Neural cell (in vitro differentiated cells): ENCODE data around the gene NRAS. TPM values are rescaled to one million over a fixed set of nuclear protein-coding genes. Genes with fewer than 3 reads are reported as not detected.

ENCODE experiments used
- H2AFZ ChIP-seq: fragments of 200-600, 300-800 bp; sonication (generic), shearing (Covaris generic); 2 replicates; pipeline ENCODE4 v1.6.0; 2014; ENCODE audit warnings: low read depth, mild to moderate bottlenecking, antibody characterized with exemption, low read length, moderate library complexity
- H3F3A ChIP-seq: fragments of 200-600 bp; shearing (Covaris generic); 2 replicates; pipeline ENCODE4 v1.6.1; 2016; ENCODE audit warnings: mild to moderate bottlenecking, moderate library complexity, mixed read lengths, antibody characterized with exemption, low read length; ENCODE audit not compliant: insufficient read depth, poor library complexity, severe bottlenecking
- H3K27ac ChIP-seq: fragments of 200-600, 300-800 bp; sonication (generic), shearing (Covaris generic); 2 replicates; pipeline ENCODE4 v1.5.1; 2014; ENCODE audit warnings: mild to moderate bottlenecking, low read length, moderate library complexity
- H3K27me3 ChIP-seq: fragments of 300-800, 200-600 bp; sonication (generic), shearing (Covaris generic); 2 replicates; pipeline ENCODE4 v1.6.0; 2014; ENCODE audit warnings: mild to moderate bottlenecking, low read depth, low read length, moderate library complexity; ENCODE audit not compliant: insufficient read depth
- H3K36me3 ChIP-seq: fragments of 300-800, 200-600 bp; sonication (generic), shearing (Covaris generic); 2 replicates; pipeline ENCODE4 v1.5.1; 2014; ENCODE audit warnings: mild to moderate bottlenecking, antibody characterized with exemption, low read length, moderate library complexity; ENCODE audit not compliant: insufficient read depth
- H3K4me2 ChIP-seq: fragments of 300-800, 200-600 bp; sonication (generic), shearing (Covaris generic); 2 replicates; pipeline ENCODE4 v1.6.0; 2014; ENCODE audit warnings: mild to moderate bottlenecking, low read length
- H3K4me3 ChIP-seq: fragments of 300-800, 200-600 bp; sonication (generic), shearing (Covaris generic); 2 replicates; pipeline ENCODE4 v1.5.1; 2014; ENCODE audit warnings: mild to moderate bottlenecking, low read length, moderate library complexity
- H3K79me2 ChIP-seq: fragments of 200-600 bp; shearing (Covaris generic); replicated peaks from 2 replicates; pipeline ENCODE4 v1.6.0; 2014; ENCODE audit warnings: mild to moderate bottlenecking, low read length, moderate library complexity; ENCODE audit not compliant: insufficient read depth
- H3K9ac ChIP-seq: fragments of 300-800, 200-600 bp; sonication (generic), shearing (Covaris generic); 2 replicates; pipeline ENCODE4 v1.6.1; 2016; ENCODE audit warnings: mild to moderate bottlenecking, low read length, mixed read lengths
- H3K9me2 ChIP-seq: fragments of 200-600 bp; shearing (Covaris generic); 2 replicates; pipeline ENCODE4 v1.6.1; 2016; ENCODE audit warnings: mild to moderate bottlenecking, low read length, mixed read lengths; ENCODE audit not compliant: insufficient read depth
- H3K9me3 ChIP-seq: fragments of 200-600, 300-800 bp; sonication (generic), shearing (Covaris generic); 2 replicates; pipeline ENCODE4 v1.6.1; 2016; ENCODE audit warnings: mild to moderate bottlenecking, mixed run types, low read length, moderate library complexity, mixed read lengths
- H4K20me1 ChIP-seq: fragments of 200-600 bp; shearing (Covaris generic); 2 replicates; pipeline ENCODE4 v1.6.1; 2016; ENCODE audit warnings: mild to moderate bottlenecking, mixed run types; ENCODE audit not compliant: insufficient read depth
- CTCF ChIP-seq: fragments of 450-650 bp; IDR thresholded peaks from 2 replicates; pipeline ENCODE4 v1.5.1; 2014; ENCODE audit warnings: antibody characterized with exemption, mild to moderate bottlenecking, moderate library complexity; ENCODE audit not compliant: poor library complexity, severe bottlenecking
- EP300 ChIP-seq: fragments of 450-650 bp; conservative IDR thresholded peaks from 2 replicates; pipeline ENCODE4 v1.6.1; 2014; ENCODE audit warnings: antibody characterized with exemption, mild to moderate bottlenecking, moderate library complexity; ENCODE audit not compliant: poor library complexity, severe bottlenecking
- EZH2 ChIP-seq: fragments of 200-600, 300-800 bp; shearing (Covaris generic), sonication (generic); IDR thresholded peaks from 2 replicates; pipeline ENCODE4 v1.6.1; 2014; ENCODE audit warnings: antibody characterized with exemption, low read length, borderline replicate concordance, mild to moderate bottlenecking; ENCODE audit not compliant: insufficient read depth, poor library complexity, severe bottlenecking
- MXI1 ChIP-seq: fragments of 450-650 bp; conservative IDR thresholded peaks from 2 replicates; pipeline ENCODE4 v1.6.1; 2014; ENCODE audit warnings: antibody characterized with exemption, mild to moderate bottlenecking; ENCODE audit not compliant: poor library complexity, severe bottlenecking
- POLR2AphosphoS5 ChIP-seq: IDR thresholded peaks from 2 replicates; pipeline ENCODE4 v1.6.1; 2012
- RAD21 ChIP-seq: fragments of 450-650 bp; conservative IDR thresholded peaks from 2 replicates; pipeline ENCODE4 v1.6.1; 2014; ENCODE audit warnings: antibody characterized with exemption, mild to moderate bottlenecking, moderate library complexity
- REST ChIP-seq: IDR thresholded peaks from 2 replicates; pipeline ENCODE4 v1.6.1; 2012; ENCODE audit warnings: borderline replicate concordance
- SMC3 ChIP-seq: fragments of 450-650 bp; conservative IDR thresholded peaks from 2 replicates; pipeline ENCODE4 v1.6.1; 2014; ENCODE audit warnings: antibody characterized with exemption, mild to moderate bottlenecking, moderate library complexity; ENCODE audit not compliant: poor library complexity
- TAF1 ChIP-seq: IDR thresholded peaks from 2 replicates; pipeline ENCODE4 v1.6.1; 2012; ENCODE audit warnings: low read depth
- polyA plus RNA-seq: library from polyadenylated mRNA; depleted of rRNA; stranded (reverse); fragments of >200 nt; gene quantifications from 2 replicates; pipeline ENCODE4 v1.2.3, GENCODE V29; 2014

The NRAS gene
- polyA plus RNA-seq, 1 donor from 2014 or later = 56.5 TPM

- Histone ChIP-seq H3K36me3 (peaks cover 15% of the 10 kb centered on the region), H3K4me2 (no peak overlapping the region), H3F3A (no peaks in the 10 kb centered on the region), H3K79me2 (peaks cover 37% of the 10 kb centered on the region), H3K9me3 (no peaks in the 10 kb centered on the region), H3K27ac (no peak overlapping the region), H3K9ac (no peak overlapping the region), H2AFZ (no peak overlapping the region), H4K20me1 (peaks cover 11% of the 10 kb centered on the region), H3K27me3 (no peaks in the 10 kb centered on the region), H3K9me2 (no peaks in the 10 kb centered on the region), H3K4me3 (no peak overlapping the region)
- TF ChIP-seq TAF1 = no peak
- no peak for TF ChIP-seq MXI1
- TF ChIP-seq POLR2AphosphoS5 = no peak
- no peak for TF ChIP-seq REST
- no peak for TF ChIP-seq SMC3
- TF ChIP-seq EP300 = no peak
- TF ChIP-seq CTCF = no peak
- no peak for TF ChIP-seq EZH2
- TF ChIP-seq RAD21 = no peak
Observed at GRCh38 chr1:114735479-114735878, 18.9 kb upstream of the NRAS start.

GRCh38 chr1:114729782-114730181, 13.2 kb upstream of the NRAS start:
- peaks cover 23% of the 10 kb centered on the region for H3K79me2 ChIP-seq
- no peak overlapping the region for H3K27ac ChIP-seq

More at GRCh38 chr1:114729782-114730181, 13.2 kb upstream of the NRAS start:
- Histone ChIP-seq H4K20me1 (peaks cover 3% of the 10 kb centered on the region), H3K9ac (no peak overlapping the region), H3K9me2 (no peaks in the 10 kb centered on the region), H3K4me2 (no peak overlapping the region), H2AFZ (no peak overlapping the region), H3K9me3 (no peaks in the 10 kb centered on the region), H3K4me3 (no peak overlapping the region), H3K27me3 (no peaks in the 10 kb centered on the region), H3K36me3 (peaks cover 19% of the 10 kb centered on the region), H3F3A (no peaks in the 10 kb centered on the region)
- TF ChIP-seq EP300 (no peak), POLR2AphosphoS5 (no peak), TAF1 (no peak), MXI1 (no peak), EZH2 (no peak)
